Fibroblast of lung (primary cell): ENCODE measurements around the gene PCSK9. TPM values are rescaled to one million over a fixed set of nuclear protein-coding genes. Genes with fewer than 3 reads are reported as not detected.
A peak's percentile ranks its signal among the peaks of the same experiment; 100 is the strongest.

Experiments used
- DNase-seq, 2 donors: peaks; one replicate each; pipeline versions ENCODE4 v3.0.0 to v3.0.0-alpha.2; 2010; ENCODE audit warnings: low read depth in 2 of 2
- H2AFZ ChIP-seq: 2 replicates; pipeline ENCODE4 v1.5.1; 2012; ENCODE audit warnings: low read length, control low read depth, inconsistent platforms
- H3K27ac ChIP-seq: 2 replicates; pipeline ENCODE4 v1.5.1; 2011; ENCODE audit warnings: low read length, control low read depth; ENCODE audit not compliant: insufficient read depth
- H3K27me3 ChIP-seq: 2 replicates; pipeline ENCODE4 v1.5.1; 2011; ENCODE audit warnings: mild to moderate bottlenecking, low read length; ENCODE audit not compliant: control insufficient read depth, insufficient read depth
- H3K36me3 ChIP-seq: 2 replicates; pipeline ENCODE4 v1.5.1; 2011; ENCODE audit warnings: low read length; ENCODE audit not compliant: control insufficient read depth, insufficient read depth
- H3K4me1 ChIP-seq: 2 replicates; pipeline ENCODE4 v1.5.1; 2011; ENCODE audit warnings: low read length; ENCODE audit not compliant: control insufficient read depth, insufficient read depth; ENCODE audit errors: extremely low read depth
- H3K4me2 ChIP-seq: 2 replicates; pipeline ENCODE4 v1.5.1; 2011; ENCODE audit warnings: low read length, control low read depth; ENCODE audit not compliant: insufficient read depth; ENCODE audit errors: extremely low read depth
- H3K4me3 ChIP-seq, 4 experiments: fragments of 200-600 bp in 1 of 4; sonication (generic) in 1 of 4; replicated peaks in 1 of 4; 2 replicates each; pipeline ENCODE4 v1.5.1; 2011 to 2016; ENCODE audit warnings: low read length in 4 of 4, low read depth in 3 of 4, mild to moderate bottlenecking in 3 of 4, control low read depth in 2 of 4, inconsistent platforms in 1 of 4, mixed read lengths in 1 of 4; ENCODE audit not compliant: insufficient read depth in 1 of 4; ENCODE audit errors: control extremely low read depth in 1 of 4
- H3K79me2 ChIP-seq: 2 replicates; pipeline ENCODE4 v1.5.1; 2012; ENCODE audit warnings: mild to moderate bottlenecking, low read length, inconsistent platforms; ENCODE audit not compliant: control insufficient read depth, insufficient read depth
- H3K9ac ChIP-seq: 2 replicates; pipeline ENCODE4 v1.5.1; 2011; ENCODE audit warnings: mild to moderate bottlenecking, low read length, control low read depth; ENCODE audit not compliant: insufficient read depth
- H3K9me3 ChIP-seq: 2 replicates; pipeline ENCODE4 v1.5.1; 2012; ENCODE audit warnings: low read depth, low read length; ENCODE audit not compliant: control insufficient read depth, insufficient read depth
- H4K20me1 ChIP-seq: 2 replicates; pipeline ENCODE4 v1.5.1; 2011; ENCODE audit warnings: low read length; ENCODE audit not compliant: control insufficient read depth, insufficient read depth; ENCODE audit errors: extremely low read depth
- CTCF ChIP-seq, 2 donors: IDR thresholded peaks in 1 of 2; conservative IDR thresholded peaks in 1 of 2; 1 replicate in 1 of 2; 2 replicates in 1 of 2; pipeline ENCODE4 v1.5.1; 2011 to 2012; ENCODE audit warnings: low read length in 2 of 2, control low read depth in 1 of 2, inconsistent platforms in 1 of 2, low read depth in 1 of 2, mild to moderate bottlenecking in 1 of 2
- EZH2 ChIP-seq: IDR thresholded peaks from 2 replicates; pipeline ENCODE4 v1.5.1; 2012; ENCODE audit warnings: low read length, control low read depth, mild to moderate bottlenecking; ENCODE audit errors: missing control alignments
- polyA plus RNA-seq, 2 donors: library from polyadenylated mRNA; depleted of rRNA in 1 of 2; stranded (reverse) in 1 of 2; unstranded in 1 of 2; fragments of >200 nt; gene quantifications; 2 replicates each; pipeline ENCODE4 v1.2.1, GENCODE V29; 2011 to 2012; ENCODE audit warnings: missing spikeins in 1 of 2
- total RNA-seq: library from RNA; depleted of rRNA; stranded (reverse); fragments of >200 nt; gene quantifications from 2 replicates; pipeline ENCODE4 v1.2.1, GENCODE V29; 2014

PCSK9 gene
- total and polyA plus RNA-seq, 2 donors (not counting 1 experiment from before 2014, with no cell fraction given): 0.70 to 2.0 TPM

GRCh38 chr1:55006931-55007330, 32.4 kb upstream of the PCSK9 start:
- H3K27ac ChIP-seq: no peak overlapping the region
- no peak overlapping the region for H2AFZ ChIP-seq
- no peak for DNase-seq
- TF ChIP-seq CTCF (conservative IDR thresholded peaks at IDR 0.05 in 1 of 2, IDR thresholded peaks at IDR 0.05 in 1 of 2; ENCODE audit: low read depth in 1 of 2, low read length in 2 of 2) (no peak), EZH2 (no peak)
- H3K36me3 ChIP-seq: no peaks in the 10 kb centered on the region
- H3K4me1 ChIP-seq: peaks cover 8% of the 10 kb centered on the region
- no peaks in the 10 kb centered on the region for H3K79me2 ChIP-seq
- H3K4me3 ChIP-seq: no peak overlapping the region
- no peaks in the 10 kb centered on the region for H3K9me3 ChIP-seq
- no peak overlapping the region for H3K9ac ChIP-seq
- H4K20me1 ChIP-seq: no peaks in the 10 kb centered on the region
- H3K27me3 ChIP-seq: peaks cover 2% of the 10 kb centered on the region
- no peak overlapping the region for H3K4me2 ChIP-seq

GRCh38 chr1:55007625-55008024, 31.7 kb upstream of the PCSK9 start:
- Histone ChIP-seq H3K4me3 (no peak overlapping the region), H3K9ac (no peak overlapping the region), H3K27ac (no peak overlapping the region), H2AFZ (no peak overlapping the region), H4K20me1 (no peaks in the 10 kb centered on the region), H3K27me3 (peaks cover 5% of the 10 kb centered on the region), H3K79me2 (no peaks in the 10 kb centered on the region), H3K4me1 (peaks cover 8% of the 10 kb centered on the region), H3K4me2 (no peak overlapping the region), H3K36me3 (no peaks in the 10 kb centered on the region), H3K9me3 (no peaks in the 10 kb centered on the region)
- peak in 1 of 2 donors; percentile 82 for DNase-seq
- TF ChIP-seq EZH2 (no peak), CTCF (conservative IDR thresholded peaks at IDR 0.05 in 1 of 2, IDR thresholded peaks at IDR 0.05 in 1 of 2; ENCODE audit: low read depth in 1 of 2, low read length in 2 of 2) (no peak)

- H3K27me3 ChIP-seq: peaks cover 19% of the 10 kb centered on the region
- H3K9ac ChIP-seq: no peak overlapping the region
- H2AFZ ChIP-seq: no peak overlapping the region
- no peaks in the 10 kb centered on the region for H3K79me2 ChIP-seq
- H3K36me3 ChIP-seq: no peaks in the 10 kb centered on the region
- H3K4me1 ChIP-seq: peaks cover 8% of the 10 kb centered on the region
- H3K27ac ChIP-seq: no peak overlapping the region
- no peak for DNase-seq
- no peak for TF ChIP-seq CTCF (conservative IDR thresholded peaks at IDR 0.05 in 1 of 2, IDR thresholded peaks at IDR 0.05 in 1 of 2; ENCODE audit: low read depth in 1 of 2, low read length in 2 of 2)
- no peak for TF ChIP-seq EZH2
- no peak overlapping the region for H3K4me2 ChIP-seq
- no peaks in the 10 kb centered on the region for H3K9me3 ChIP-seq
- no peak overlapping the region for H3K4me3 ChIP-seq
- no peaks in the 10 kb centered on the region for H4K20me1 ChIP-seq
Observed at GRCh38 chr1:55010194-55010886, 29.0 kb upstream of the PCSK9 start.
